ENCODE data around the gene BIRC5.

The BIRC5 gene

GRCh38 chr17:78225088-78225865, 11.2 kb downstream of the BIRC5 start:
- ChIA-PET POLR2A (no interaction called here), CTCF (interaction anchor here (1.0 to 8.2 kb wide), 2 partner anchors 26 to 206 kb away, joined by 3 to 55 read pairs; no protein-coding TSS in a partner anchor)
- H3K4me3 ChIP-seq (ENCODE audit: low read depth, low read length): no peak overlapping the region
- no peak for DNase-seq (ENCODE audit: low read depth, low spot score)
- TF ChIP-seq CTCF (IDR thresholded peaks at IDR 0.05; ENCODE audit: insufficient read depth, low read length, missing control alignments): no peak

- TF ChIP-seq CTCF (IDR thresholded peaks at IDR 0.05; ENCODE audit: insufficient read depth, low read length, missing control alignments): no peak
- H3K4me3 ChIP-seq (ENCODE audit: low read depth, low read length): no peak overlapping the region
- DNase-seq (ENCODE audit: low read depth, low spot score): no peak
- ChIA-PET CTCF (interaction anchor here (1.0 to 8.2 kb wide), 2 partner anchors 25 to 207 kb away, joined by 3 to 55 read pairs; no protein-coding TSS in a partner anchor), POLR2A (no interaction called here)
Measured at GRCh38 chr17:78226055-78226758, 12.2 kb downstream of the BIRC5 start.

DNA sequence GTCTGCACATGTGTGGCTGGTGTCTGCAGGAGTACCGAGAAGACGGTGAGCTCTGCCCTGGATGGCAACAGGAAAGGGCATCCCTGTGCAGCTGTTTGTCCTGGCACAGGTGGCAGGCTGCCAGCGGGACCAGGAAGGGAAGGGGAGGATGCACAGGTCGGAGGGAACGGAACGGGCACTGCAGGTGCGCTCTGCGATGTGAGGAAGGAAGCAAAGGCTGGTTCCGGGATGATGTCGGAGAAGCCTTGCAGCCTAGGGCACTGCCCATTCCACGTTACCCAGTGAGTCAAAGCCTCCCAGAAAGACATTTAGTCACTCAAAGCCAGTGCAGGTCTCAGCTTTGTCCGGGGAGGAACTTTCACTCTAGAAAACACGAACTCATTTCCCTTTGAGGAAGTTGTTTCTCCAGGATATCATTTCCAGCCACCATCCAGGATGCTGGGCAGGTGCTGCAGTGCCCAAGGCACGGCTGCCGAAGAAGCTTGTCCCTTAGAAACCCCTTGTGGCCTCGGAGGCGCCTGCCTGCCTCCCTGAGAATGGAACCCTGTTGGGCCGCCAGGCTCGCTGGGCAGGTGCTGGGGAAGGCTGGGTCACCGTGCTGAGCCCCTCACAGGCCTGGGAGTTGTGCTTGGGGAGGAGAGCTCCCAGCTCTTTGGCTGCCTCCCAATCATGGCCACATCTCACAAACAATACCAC, 12.9 kb downstream of the BIRC5 start:
- no peak for TF ChIP-seq CTCF (IDR thresholded peaks at IDR 0.05; ENCODE audit: insufficient read depth, low read length, missing control alignments)
- DNase-seq (ENCODE audit: low read depth, low spot score): no peak
- CTCF ChIA-PET: interaction anchor here (0.6 to 8.2 kb wide), 4 partner anchors 9 to 195 kb away, joined by 3 to 55 read pairs (median 6); no protein-coding TSS in a partner anchor
- no peak overlapping the region for H3K4me3 ChIP-seq (ENCODE audit: low read depth, low read length)
- POLR2A ChIA-PET: no interaction called here

DNA sequence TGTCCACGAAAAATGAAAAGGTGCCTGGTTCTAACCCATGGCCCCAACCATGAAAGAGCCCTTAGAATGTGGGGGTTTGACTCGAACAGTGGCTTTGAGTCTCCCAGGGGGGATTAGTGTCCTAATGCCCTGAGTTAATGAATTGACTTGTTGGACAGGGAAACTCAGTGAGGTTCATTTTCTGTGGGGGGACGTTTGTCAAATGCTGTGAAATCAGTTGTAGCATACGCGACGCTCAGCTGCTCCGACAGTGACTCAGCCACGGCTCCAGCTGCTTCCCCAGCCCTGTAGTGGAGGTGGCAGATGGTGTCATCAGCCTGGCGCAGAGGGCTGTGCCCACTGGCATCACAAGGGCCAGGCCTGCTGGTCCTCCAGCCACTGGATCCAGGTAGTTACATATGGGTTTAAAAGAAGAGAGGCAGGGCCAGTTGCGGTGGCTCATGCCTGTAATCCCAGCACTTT, 13.4 kb downstream of the BIRC5 start:
- TF ChIP-seq CTCF (IDR thresholded peaks at IDR 0.05; ENCODE audit: insufficient read depth, low read length, missing control alignments): no peak
- POLR2A ChIA-PET: no interaction called here
- no peak for DNase-seq (ENCODE audit: low read depth, low spot score)
- no peak overlapping the region for H3K4me3 ChIP-seq (ENCODE audit: low read depth, low read length)
- CTCF ChIA-PET: interaction anchor here (0.6 to 8.2 kb wide), 4 partner anchors 9 to 194 kb away, joined by 3 to 55 read pairs (median 6); no protein-coding TSS in a partner anchor

- no peak overlapping the region for H3K4me3 ChIP-seq (ENCODE audit: low read depth, low read length)
- POLR2A ChIA-PET: no interaction called here
- CTCF ChIA-PET: interaction anchor here (0.6 to 8.2 kb wide), 4 partner anchors 17 to 193 kb away, joined by 3 to 55 read pairs (median 6); no protein-coding TSS in a partner anchor
- DNase-seq (ENCODE audit: low read depth, low spot score): no peak
- TF ChIP-seq CTCF (IDR thresholded peaks at IDR 0.05; ENCODE audit: insufficient read depth, low read length, missing control alignments): no peak
Measured at GRCh38 chr17:78228176-78228575, 14.1 kb downstream of the BIRC5 start.

Data from AG04449 (cell line).